Measurements from ENCODE around the gene ARHGAP33. TPM values are rescaled to one million over a fixed set of nuclear protein-coding genes. Genes with fewer than 3 reads are reported as not detected.

Gene ARHGAP33
- total RNA-seq, 4 donors from 2014 or later: 3.1 to 22.6 (median 5.5) TPM

DNA sequence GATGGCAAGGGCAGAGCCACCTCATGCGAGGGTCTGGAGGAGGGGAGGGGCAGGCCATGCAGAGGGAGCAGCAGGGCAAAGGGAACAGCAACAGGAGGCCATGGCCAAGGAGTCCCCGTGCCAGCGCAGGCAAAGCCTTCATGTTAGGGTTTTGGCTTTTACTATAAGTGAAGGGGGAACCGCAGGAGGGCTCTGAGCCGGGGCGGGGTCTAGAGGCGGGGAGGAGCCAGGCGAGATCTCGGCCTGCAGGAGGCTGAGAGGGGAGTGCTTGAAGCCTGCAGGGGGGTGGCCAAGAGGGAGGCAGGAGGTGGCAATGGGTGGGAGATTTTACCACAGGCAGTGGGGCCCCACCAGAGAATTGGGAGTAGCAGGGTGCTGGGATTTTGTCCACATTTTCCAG lies 6.3 kb downstream of the ARHGAP33 start:
- ATAC-seq: no peak
- Histone ChIP-seq H3K4me1 (peaks cover 0 to 3% (median 0%) of the 10 kb centered on the region in 3 donors), H3K9me3 (no peaks in the 10 kb centered on the region), H3K36me3 (peaks cover 0 to 89% of the 10 kb centered on the region in 2 donors), H3K27me3 (no peaks in the 10 kb centered on the region), H3K27ac (no peak overlapping the region), H3K4me3 (no peak overlapping the region)
- 50 to 87% methylated on average over 2 to 8 of the region's 9 CpGs for WGBS, 2 donors (ENCODE audit: low coverage in 1 of 2)
- TF ChIP-seq EP300 (IDR thresholded peaks at IDR 0.05): no peak
- no peak for TF ChIP-seq POLR2AphosphoS5 (IDR thresholded peaks at IDR 0.05)
- TF ChIP-seq POLR2A (IDR thresholded peaks at IDR 0.05): no peak
- TF ChIP-seq, protein P1, sequence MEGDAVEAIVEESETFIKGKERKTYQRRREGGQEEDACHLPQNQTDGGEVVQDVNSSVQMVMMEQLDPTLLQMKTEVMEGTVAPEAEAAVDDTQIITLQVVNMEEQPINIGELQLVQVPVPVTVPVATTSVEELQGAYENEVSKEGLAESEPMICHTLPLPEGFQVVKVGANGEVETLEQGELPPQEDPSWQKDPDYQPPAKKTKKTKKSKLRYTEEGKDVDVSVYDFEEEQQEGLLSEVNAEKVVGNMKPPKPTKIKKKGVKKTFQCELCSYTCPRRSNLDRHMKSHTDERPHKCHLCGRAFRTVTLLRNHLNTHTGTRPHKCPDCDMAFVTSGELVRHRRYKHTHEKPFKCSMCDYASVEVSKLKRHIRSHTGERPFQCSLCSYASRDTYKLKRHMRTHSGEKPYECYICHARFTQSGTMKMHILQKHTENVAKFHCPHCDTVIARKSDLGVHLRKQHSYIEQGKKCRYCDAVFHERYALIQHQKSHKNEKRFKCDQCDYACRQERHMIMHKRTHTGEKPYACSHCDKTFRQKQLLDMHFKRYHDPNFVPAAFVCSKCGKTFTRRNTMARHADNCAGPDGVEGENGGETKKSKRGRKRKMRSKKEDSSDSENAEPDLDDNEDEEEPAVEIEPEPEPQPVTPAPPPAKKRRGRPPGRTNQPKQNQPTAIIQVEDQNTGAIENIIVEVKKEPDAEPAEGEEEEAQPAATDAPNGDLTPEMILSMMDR (IDR thresholded peaks at IDR 0.05): no peak

DNA sequence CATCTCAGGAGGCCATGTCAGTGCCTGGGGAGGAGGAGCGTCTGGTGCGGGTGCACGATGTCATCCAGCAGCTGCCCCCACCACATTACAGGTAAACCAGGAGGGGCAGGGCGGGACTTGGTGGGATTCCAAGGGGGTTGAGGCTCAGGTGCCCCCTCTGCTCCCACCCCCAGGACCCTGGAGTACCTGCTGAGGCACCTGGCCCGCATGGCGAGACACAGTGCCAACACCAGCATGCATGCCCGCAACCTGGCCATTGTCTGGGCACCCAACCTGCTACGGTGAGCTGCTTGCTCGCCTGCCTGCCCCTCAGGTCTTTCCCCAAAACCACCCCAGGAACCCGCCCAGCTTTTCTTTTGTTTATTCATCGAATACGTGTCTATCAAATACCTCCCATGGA lies 7.2 kb downstream of the ARHGAP33 start:
- no peak for TF ChIP-seq EP300 (IDR thresholded peaks at IDR 0.05)
- TF ChIP-seq POLR2AphosphoS5 (IDR thresholded peaks at IDR 0.05): no peak
- TF ChIP-seq, protein P1 (IDR thresholded peaks at IDR 0.05): no peak
- no peak for TF ChIP-seq POLR2A (IDR thresholded peaks at IDR 0.05)
- Histone ChIP-seq H3K4me3 (no peak overlapping the region), H3K9me3 (no peaks in the 10 kb centered on the region), H3K27me3 (no peaks in the 10 kb centered on the region), H3K36me3 (peaks cover 0 to 95% of the 10 kb centered on the region in 2 donors), H3K4me1 (no peaks in the 10 kb centered on the region), H3K27ac (no peak overlapping the region)
- no peak for ATAC-seq
- WGBS, 2 donors (ENCODE audit: low coverage in 1 of 2): 87 to 100% methylated on average over 1 to 9 of the region's 12 CpGs

DNA sequence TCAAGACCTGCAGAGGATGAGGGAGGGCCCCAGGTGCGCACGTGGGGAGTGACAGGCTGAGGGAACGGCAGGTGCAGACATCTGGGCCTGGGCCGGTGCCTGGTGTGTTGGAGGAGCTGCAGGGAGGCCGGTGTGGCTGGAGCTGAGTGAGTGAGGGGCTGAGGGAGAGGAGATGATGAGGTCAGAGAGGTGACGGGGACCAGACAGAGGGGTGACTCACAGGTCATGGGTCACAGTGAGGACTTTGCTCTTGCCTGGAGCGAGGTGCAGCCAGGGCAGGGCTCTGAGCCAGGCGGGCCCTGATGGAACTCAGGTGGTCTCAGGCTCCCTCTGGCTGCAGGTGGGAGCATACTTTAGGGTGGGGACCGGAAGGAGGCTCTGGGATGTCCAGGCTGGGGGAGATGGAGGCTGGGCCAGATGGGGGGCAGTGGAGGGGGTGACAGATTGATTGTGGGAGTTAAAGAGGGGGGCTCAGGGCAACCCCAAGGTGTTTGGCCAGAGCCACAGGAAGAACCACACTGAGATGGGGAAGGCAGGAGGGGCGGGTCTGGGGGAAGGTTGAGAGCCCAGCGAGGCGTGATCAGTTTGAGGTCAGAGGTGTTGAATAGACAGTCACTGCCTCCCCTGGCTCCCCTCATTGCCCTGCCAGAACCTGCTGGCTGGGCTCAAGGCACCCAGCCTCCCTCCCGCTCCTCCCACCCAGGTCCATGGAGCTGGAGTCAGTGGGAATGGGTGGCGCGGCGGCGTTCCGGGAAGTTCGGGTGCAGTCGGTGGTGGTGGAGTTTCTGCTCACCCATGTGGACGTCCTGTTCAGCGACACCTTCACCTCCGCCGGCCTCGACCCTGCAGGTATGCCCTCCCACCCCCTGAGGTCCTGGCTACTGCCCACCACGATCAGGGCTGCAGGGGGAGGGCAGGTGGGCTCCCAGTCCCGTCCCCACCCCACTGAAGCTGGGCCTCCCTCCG lies 8.4 kb downstream of the ARHGAP33 start:
- Histone ChIP-seq H3K36me3 (peaks cover 0 to 85% of the 10 kb centered on the region in 2 donors), H3K27ac (no peak overlapping the region), H3K27me3 (no peaks in the 10 kb centered on the region), H3K9me3 (no peaks in the 10 kb centered on the region), H3K4me3 (no peak overlapping the region), H3K4me1 (no peaks in the 10 kb centered on the region)
- no peak for ATAC-seq
- TF ChIP-seq, protein P1 (IDR thresholded peaks at IDR 0.05): no peak
- TF ChIP-seq POLR2A (IDR thresholded peaks at IDR 0.05): no peak
- 84 to 86% methylated on average over 7 to 10 of the region's 28 CpGs for WGBS, 2 donors (ENCODE audit: low coverage in 1 of 2)

DNA sequence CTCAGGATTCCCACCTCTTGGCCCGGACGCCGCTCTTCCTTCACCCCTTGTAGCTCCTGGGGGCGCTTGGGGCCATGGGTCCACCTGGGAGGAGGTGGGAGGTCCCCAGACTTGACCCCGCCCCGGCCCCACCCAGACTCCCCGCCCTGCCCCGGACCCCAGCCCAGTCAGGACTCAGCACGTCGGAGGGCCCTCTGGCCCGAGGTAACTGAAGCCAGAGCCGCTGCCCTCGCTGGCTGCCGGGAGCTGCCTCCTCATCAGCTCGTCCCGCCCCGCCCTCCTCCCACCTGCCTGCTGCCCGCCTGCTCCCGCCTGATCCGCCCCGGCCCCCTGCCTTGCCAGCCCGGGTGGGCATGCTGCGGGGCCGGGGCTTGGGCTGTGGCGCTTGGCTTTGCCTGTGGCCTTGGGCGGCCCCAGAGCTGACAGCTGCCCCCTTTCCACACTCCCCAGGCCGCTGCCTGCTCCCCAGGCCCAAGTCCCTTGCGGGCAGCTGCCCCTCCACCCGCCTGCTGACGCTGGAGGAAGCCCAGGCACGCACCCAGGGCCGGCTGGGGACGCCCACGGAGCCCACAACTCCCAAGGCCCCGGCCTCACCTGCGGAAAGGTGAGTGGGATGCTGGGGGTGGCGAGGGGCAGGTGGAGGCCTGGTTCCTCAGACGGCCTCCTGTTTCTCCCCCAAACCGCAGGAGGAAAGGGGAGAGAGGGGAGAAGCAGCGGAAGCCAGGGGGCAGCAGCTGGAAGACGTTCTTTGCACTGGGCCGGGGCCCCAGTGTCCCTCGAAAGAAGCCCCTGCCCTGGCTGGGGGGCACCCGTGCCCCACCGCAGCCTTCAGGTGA lies 9.4 kb downstream of the ARHGAP33 start:
- no peaks in the 10 kb centered on the region for H3K27me3 ChIP-seq
- H3K4me1 ChIP-seq: no peaks in the 10 kb centered on the region
- ATAC-seq: no peak
- no peak overlapping the region for H3K27ac ChIP-seq
- H3K9me3 ChIP-seq: no peaks in the 10 kb centered on the region
- H3K36me3 ChIP-seq: peaks cover 0 to 78% of the 10 kb centered on the region in 2 donors
- TF ChIP-seq EP300 (IDR thresholded peaks at IDR 0.05) (no peak), POLR2AphosphoS5 (IDR thresholded peaks at IDR 0.05) (no peak), POLR2A (IDR thresholded peaks at IDR 0.05) (no peak)
- TF ChIP-seq, protein P1 (IDR thresholded peaks at IDR 0.05): no peak
- H3K4me3 ChIP-seq: no peak overlapping the region
- WGBS, 2 donors (ENCODE audit: low coverage in 1 of 2): 70% methylated on average over 2 of the region's 45 CpGs; no CpG with 5 or more reads in 1 of the 2 donors
